Esophagus (tissue), 2 donors: Measurements from ENCODE around the gene MMP11. TPM values are rescaled to one million over a fixed set of nuclear protein-coding genes. Genes with fewer than 3 reads are reported as not detected.

ENCODE experiments used
- H3K27ac ChIP-seq, 2 donors: one replicate each; pipeline ENCODE4 v1.5.1; 2013; ENCODE audit warnings: low read depth in 2 of 2, mild to moderate bottlenecking in 2 of 2, inconsistent platforms in 1 of 2, low read length in 1 of 2, moderate library complexity in 1 of 2
- H3K27me3 ChIP-seq, 2 donors: one replicate each; pipeline ENCODE4 v1.6.1; 2013; ENCODE audit warnings: low read length in 2 of 2, control low read depth in 1 of 2, mild to moderate bottlenecking in 1 of 2; ENCODE audit not compliant: insufficient read depth in 2 of 2, control insufficient read depth in 1 of 2
- H3K36me3 ChIP-seq, 2 donors: one replicate each; pipeline ENCODE4 v1.6.1; 2013; ENCODE audit warnings: low read length in 1 of 2; ENCODE audit not compliant: control insufficient read depth in 2 of 2, insufficient read depth in 2 of 2
- H3K4me1 ChIP-seq, 2 donors: one replicate each; pipeline ENCODE4 v1.6.1; 2013; ENCODE audit warnings: low read length in 1 of 2; ENCODE audit not compliant: control insufficient read depth in 2 of 2, insufficient read depth in 2 of 2
- H3K4me3 ChIP-seq, 2 donors: one replicate each; pipeline ENCODE4 v1.5.1; 2013; ENCODE audit warnings: low read length in 2 of 2, mild to moderate bottlenecking in 2 of 2, low read depth in 1 of 2, moderate library complexity in 1 of 2
- H3K9me3 ChIP-seq, 2 donors: one replicate each; pipeline ENCODE4 v1.6.1; 2013; ENCODE audit warnings: mild to moderate bottlenecking in 2 of 2, low read depth in 1 of 2, low read length in 1 of 2, moderate library complexity in 1 of 2; ENCODE audit not compliant: control insufficient read depth in 2 of 2, insufficient read depth in 1 of 2
- WGBS, 2 donors: extraction: QIAGEN DNeasy Blood & Tissue Kit; methylation state at CpG; one replicate each; pipeline ENCODE4 v1.1.7; 2013; 5-methylcytosine and 5-hydroxymethylcytosine counted together
- polyA plus RNA-seq, 2 donors: library from polyadenylated mRNA; stranded (reverse); fragments of 200-250 nt; gene quantifications; one replicate each; pipeline ENCODE4 v1.2.3, GENCODE V29; 2013
- donor health status: healthy with polysubstance abuse.
- donor health status: Bipolar disorder and iron deficiency.

Gene MMP11
- polyA plus RNA-seq, 2 donors, result 0.49 to 0.53 TPM

DNA sequence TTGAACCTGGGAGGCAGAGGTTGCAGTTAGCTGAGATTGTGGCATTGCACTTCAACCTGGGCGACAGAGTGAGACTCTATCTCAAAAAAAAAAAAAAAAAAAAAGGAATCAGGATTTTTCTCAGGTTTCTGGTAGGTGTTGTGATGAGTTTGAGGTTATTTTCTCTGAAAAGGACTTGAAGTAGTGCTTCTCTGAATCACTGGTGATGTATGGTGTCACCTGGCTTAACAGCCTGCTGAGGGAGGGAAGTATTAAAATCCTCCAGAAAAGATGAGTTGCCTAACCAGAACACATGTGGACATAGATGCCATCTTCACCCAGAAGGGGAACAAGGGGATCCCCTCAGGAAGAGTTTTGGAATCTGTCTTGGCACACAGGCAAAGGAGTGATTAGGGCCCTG lies 34.2 kb downstream of the MMP11 start:
- Histone ChIP-seq H3K4me3 (no peak overlapping the region), H3K4me1 (no peaks in the 10 kb centered on the region), H3K36me3 (peaks cover 19 to 31% of the 10 kb centered on the region in 2 donors), H3K27ac (no peak overlapping the region), H3K9me3 (no peaks in the 10 kb centered on the region), H3K27me3 (no peaks in the 10 kb centered on the region)
- 100% methylated on average over 1 of the region's 1 CpG for WGBS, 2 donors

DNA sequence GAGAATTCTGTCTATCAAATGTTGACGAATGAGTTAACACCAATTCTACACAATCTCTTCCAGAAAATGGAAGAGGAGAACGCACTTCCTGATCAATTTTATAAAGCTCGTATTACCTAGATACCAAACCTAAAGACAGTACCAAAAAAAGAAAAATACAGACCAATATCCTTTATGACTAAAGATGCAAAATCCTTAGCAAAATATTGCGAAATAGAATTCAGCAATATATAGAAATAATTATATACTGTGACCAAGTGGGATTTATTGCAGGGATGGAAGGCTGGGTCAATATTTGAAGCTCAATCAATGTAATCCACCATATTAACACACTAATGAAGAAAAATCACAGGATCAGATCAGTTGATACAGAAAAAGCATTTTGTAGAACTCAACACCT lies 39.7 kb downstream of the MMP11 start:
- 95 to 98% methylated on average over 4 of the region's 4 CpGs for WGBS, 2 donors
- Histone ChIP-seq H3K4me3 (no peak overlapping the region), H3K4me1 (no peaks in the 10 kb centered on the region), H3K36me3 (peaks cover 4 to 19% of the 10 kb centered on the region in 2 donors), H3K27me3 (no peaks in the 10 kb centered on the region), H3K27ac (no peak overlapping the region), H3K9me3 (no peaks in the 10 kb centered on the region)

- no peaks in the 10 kb centered on the region for H3K27me3 ChIP-seq
- H3K27ac ChIP-seq, result no peak overlapping the region
- no peaks in the 10 kb centered on the region for H3K9me3 ChIP-seq
- H3K4me1 ChIP-seq, result no peaks in the 10 kb centered on the region
- WGBS, 2 donors, result 75 to 82% methylated on average over 10 of the region's 10 CpGs
- H3K36me3 ChIP-seq, result peaks cover 4 to 26% of the 10 kb centered on the region in 2 donors
- H3K4me3 ChIP-seq, result no peak overlapping the region
These were observed 43.0 kb downstream of the MMP11 start for GRCh38 chr22:23815541-23816155.

- H3K4me1 ChIP-seq, result no peaks in the 10 kb centered on the region
- H3K36me3 ChIP-seq, result peaks cover 4 to 31% of the 10 kb centered on the region in 2 donors
- H3K27me3 ChIP-seq, result no peaks in the 10 kb centered on the region
- no peak overlapping the region for H3K27ac ChIP-seq
- WGBS, 2 donors, result 88 to 91% methylated on average over 17 to 18 of the region's 18 CpGs
- H3K9me3 ChIP-seq, result no peaks in the 10 kb centered on the region
- H3K4me3 ChIP-seq, result no peak overlapping the region
These were observed 43.7 kb downstream of the MMP11 start for GRCh38 chr22:23816156-23816976.

DNA sequence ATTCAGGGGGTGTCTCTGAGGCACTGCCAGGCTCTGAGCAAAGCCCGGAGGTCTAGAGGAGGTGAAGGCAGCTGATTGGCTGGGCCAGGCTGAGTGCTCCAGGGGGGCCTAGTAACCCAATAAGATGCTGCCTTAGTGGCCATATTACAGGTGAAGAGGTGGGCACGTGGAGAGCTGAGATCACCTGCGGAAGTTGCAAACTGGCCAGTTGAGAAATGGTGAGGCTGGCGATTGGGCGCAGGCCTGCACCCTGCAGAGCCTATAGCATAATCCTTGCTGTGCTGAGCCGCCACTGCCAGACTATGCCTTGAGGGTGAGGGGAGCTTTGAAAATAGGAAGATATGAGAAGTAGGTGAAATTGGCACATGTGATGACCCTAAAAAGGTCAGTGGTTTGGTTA lies 44.5 kb downstream of the MMP11 start:
- H3K4me3 ChIP-seq, result no peak overlapping the region
- H3K27me3 ChIP-seq, result no peaks in the 10 kb centered on the region
- H3K27ac ChIP-seq, result no peak overlapping the region
- peaks cover 4 to 34% of the 10 kb centered on the region in 2 donors for H3K36me3 ChIP-seq
- no peaks in the 10 kb centered on the region for H3K4me1 ChIP-seq
- WGBS, 2 donors, result 89 to 95% methylated on average over 6 of the region's 6 CpGs
- H3K9me3 ChIP-seq, result no peaks in the 10 kb centered on the region

DNA sequence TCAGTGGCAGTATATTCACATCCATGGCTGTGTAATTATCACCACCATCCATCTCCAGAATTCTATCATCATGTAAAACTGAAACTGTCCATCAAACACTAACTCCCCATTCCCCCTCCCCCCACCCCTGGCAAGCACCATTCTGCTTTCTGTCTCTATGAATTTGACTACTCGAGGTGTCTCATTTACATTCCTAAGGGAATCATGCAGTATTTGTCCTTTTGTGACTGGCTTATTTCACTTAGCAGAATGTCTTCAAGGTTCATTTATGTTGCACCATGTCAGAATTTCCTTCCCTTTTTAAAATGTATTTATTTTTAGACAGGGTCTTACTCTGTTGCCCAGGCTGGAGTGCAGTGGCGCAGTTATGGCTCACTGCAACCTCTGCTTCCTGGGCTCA lies 45.9 kb downstream of the MMP11 start:
- Histone ChIP-seq H3K9me3 (no peaks in the 10 kb centered on the region), H3K4me3 (no peak overlapping the region), H3K4me1 (no peaks in the 10 kb centered on the region), H3K36me3 (peaks cover 4 to 44% of the 10 kb centered on the region in 2 donors), H3K27ac (no peak overlapping the region), H3K27me3 (no peaks in the 10 kb centered on the region)
- 79 to 90% methylated on average over 2 of the region's 2 CpGs for WGBS, 2 donors

DNA sequence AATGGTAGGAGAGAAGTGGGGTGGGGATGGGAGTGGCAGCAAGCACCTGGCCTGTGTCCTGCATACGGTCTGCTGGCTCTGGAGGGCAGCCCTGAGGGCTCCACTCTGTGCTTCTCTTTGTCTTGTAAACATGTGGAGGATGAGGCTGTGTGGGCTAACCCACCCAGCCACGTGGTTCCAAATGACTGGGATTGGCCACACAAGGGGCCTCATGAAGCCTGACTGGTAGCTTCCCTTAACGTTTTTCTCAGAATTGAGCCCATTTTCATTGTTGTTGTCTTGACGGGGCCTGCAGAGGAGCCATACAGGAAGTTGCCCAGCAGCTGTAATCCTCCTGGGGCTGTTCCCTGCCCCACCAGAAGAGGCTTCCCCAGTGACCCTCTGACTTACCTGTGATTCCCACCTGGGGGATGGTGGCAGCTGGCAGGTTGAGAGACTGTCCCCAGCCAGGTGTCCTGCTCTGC lies 48.1 kb downstream of the MMP11 start:
- no peaks in the 10 kb centered on the region for H3K27me3 ChIP-seq
- WGBS, 2 donors, result 36 to 47% methylated on average over 4 of the region's 4 CpGs
- H3K9me3 ChIP-seq, result no peaks in the 10 kb centered on the region
- H3K36me3 ChIP-seq, result peaks cover 18 to 58% of the 10 kb centered on the region in 2 donors
- H3K4me1 ChIP-seq, result no peaks in the 10 kb centered on the region
- no peak overlapping the region for H3K4me3 ChIP-seq
- no peak overlapping the region for H3K27ac ChIP-seq

- WGBS, 2 donors, result 72 to 83% methylated on average over 6 of the region's 6 CpGs
- Histone ChIP-seq H3K27ac (no peak overlapping the region), H3K9me3 (no peaks in the 10 kb centered on the region), H3K4me3 (no peak overlapping the region), H3K27me3 (no peaks in the 10 kb centered on the region), H3K4me1 (no peaks in the 10 kb centered on the region), H3K36me3 (peaks cover 14 to 59% of the 10 kb centered on the region in 2 donors)
These were observed 49.5 kb downstream of the MMP11 start for GRCh38 chr22:23822101-23822671.

DNA sequence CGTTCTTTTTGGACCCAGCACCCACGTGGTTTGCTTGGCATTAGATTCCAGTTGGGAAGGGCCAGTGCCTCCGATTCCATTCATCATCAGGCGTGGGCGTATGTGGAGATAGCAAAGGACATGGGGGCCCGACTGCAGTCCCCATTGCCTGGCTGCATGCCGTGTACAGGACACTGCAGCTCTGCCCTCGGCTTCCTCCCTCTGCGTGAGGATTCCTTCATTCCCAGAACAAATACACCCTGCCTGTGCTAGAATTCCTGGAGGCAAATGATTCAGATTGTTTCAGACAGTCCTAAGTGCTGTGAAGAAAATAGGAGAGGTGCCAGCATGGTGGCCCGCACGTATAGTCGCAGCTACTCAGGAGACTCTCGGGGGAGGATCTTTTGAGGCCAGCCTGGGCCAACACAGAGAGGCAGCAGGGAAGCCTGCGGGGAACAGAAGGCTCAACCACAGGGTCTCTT lies 50.7 kb downstream of the MMP11 start:
- H3K27me3 ChIP-seq, result no peaks in the 10 kb centered on the region
- no peak overlapping the region for H3K4me3 ChIP-seq
- H3K36me3 ChIP-seq, result peaks cover 14 to 56% of the 10 kb centered on the region in 2 donors
- no peak overlapping the region for H3K27ac ChIP-seq
- H3K4me1 ChIP-seq, result no peaks in the 10 kb centered on the region
- 73 to 88% methylated on average over 14 of the region's 14 CpGs for WGBS, 2 donors
- no peaks in the 10 kb centered on the region for H3K9me3 ChIP-seq
